Putamen (tissue), 1 donor: ENCODE results near the gene SAMMSON.

Source experiments
- DNase-seq: peaks from one replicate; pipeline ENCODE4 v3.0.0-alpha.2; 2016; ENCODE audit warnings: low spot score

Gene SAMMSON

GRCh38 chr3:70011582-70011981 is 12.0 kb downstream of the SAMMSON start:
- DNase-seq: no peak

- DNase-seq: no peak
Observed at GRCh38 chr3:70020906-70021660, 21.6 kb downstream of the SAMMSON start.

- no peak for DNase-seq
Observed at GRCh38 chr3:70028361-70028760, 28.8 kb downstream of the SAMMSON start.

GRCh38 chr3:70038693-70039092 is 39.2 kb downstream of the SAMMSON start:
- no peak for DNase-seq

- no peak for DNase-seq
Observed at GRCh38 chr3:70040386-70040785, 40.9 kb downstream of the SAMMSON start.

GRCh38 chr3:70042641-70043040 is 43.1 kb downstream of the SAMMSON start:
- DNase-seq: no peak

- no peak for DNase-seq
Observed at GRCh38 chr3:70049761-70050160, 50.2 kb downstream of the SAMMSON start.

- DNase-seq: no peak
Observed at GRCh38 chr3:70053293-70053692, 53.8 kb downstream of the SAMMSON start.

- no peak for DNase-seq
Observed at GRCh38 chr3:70056081-70056480, 56.5 kb downstream of the SAMMSON start.

GRCh38 chr3:70057426-70057825 is 57.9 kb downstream of the SAMMSON start:
- DNase-seq: no peak

GRCh38 chr3:70061096-70061495 is 61.6 kb downstream of the SAMMSON start:
- DNase-seq: no peak

GRCh38 chr3:70064194-70064779 is 64.8 kb downstream of the SAMMSON start:
- peak; percentile 74 for DNase-seq

- DNase-seq: no peak
Observed at GRCh38 chr3:70065696-70066253, 66.2 kb downstream of the SAMMSON start.

- DNase-seq: no peak
Observed at GRCh38 chr3:70067860-70068521, 68.5 kb downstream of the SAMMSON start.

GRCh38 chr3:70069557-70069956 is 70.0 kb downstream of the SAMMSON start:
- no peak for DNase-seq

- no peak for DNase-seq
Observed at GRCh38 chr3:70071138-70071537, 71.6 kb downstream of the SAMMSON start.

GRCh38 chr3:70072180-70072579 is 72.6 kb downstream of the SAMMSON start:
- DNase-seq: no peak

- no peak for DNase-seq
Observed at GRCh38 chr3:70072754-70073153, 73.2 kb downstream of the SAMMSON start.

GRCh38 chr3:70075101-70075500 is 75.6 kb downstream of the SAMMSON start:
- DNase-seq: no peak

- DNase-seq: no peak
Observed at GRCh38 chr3:70076396-70076795, 76.9 kb downstream of the SAMMSON start.

GRCh38 chr3:70078778-70079177 is 79.2 kb downstream of the SAMMSON start:
- no peak for DNase-seq

GRCh38 chr3:70085613-70086012 is 86.1 kb downstream of the SAMMSON start:
- no peak for DNase-seq

- DNase-seq: no peak
Observed at GRCh38 chr3:70086336-70086735, 86.8 kb downstream of the SAMMSON start.
